ENCODE data around the gene AK1. TPM values are rescaled to one million over a fixed set of nuclear protein-coding genes. Genes with fewer than 3 reads are reported as not detected.
A peak's percentile ranks its signal among the peaks of the same experiment; 100 is the strongest.

AK1 gene
- total and polyA plus RNA-seq, 2 donors (not counting 3 experiments of a cell fraction or from before 2014, with no cell fraction given): 115 to 148 TPM

- peak overlapping the region; percentile 19 for H3K4me2 ChIP-seq (ENCODE audit: insufficient read depth, low read length)
- POLR2A ChIA-PET: interaction anchor here (0.6 to 1.2 kb wide), 3 partner anchors 10 to 36 kb away, joined by 4 to 8 read pairs (median 5); partner anchors contain the start of gene ENG
- H3K4me3 ChIP-seq (replicated peaks in 1 of 3; ENCODE audit: insufficient read depth in 1 of 3, low read depth in 1 of 3, low read length in 3 of 3): no peak overlapping the region
- peak overlapping the region; percentile 83 for H3K9ac ChIP-seq (replicated peaks; ENCODE audit: extremely low read depth, insufficient read depth, low read length)
- dilution Hi-C loops (cut with MboI; ENCODE audit: extremely low pct_ligation_motif_present, low sequenced_read_pairs): no loop called here
- BruUV-seq (replicated peaks): no TSS peak
- H3K27me3 ChIP-seq (ENCODE audit: control insufficient read depth in 2 of 2, insufficient read depth in 2 of 2, low read length in 2 of 2): no peaks in the 10 kb centered on the region
- no peaks in the 10 kb centered on the region for H3K9me1 ChIP-seq (replicated peaks; ENCODE audit: control insufficient read depth, extremely low read depth, insufficient read depth, low read length)
- FAIRE-seq: peak; percentile 100
- intact Hi-C loops (cut with micrococcal nuclease): loop anchor here (1.0 kb wide), 2 partner anchors 9 to 13 kb away; partner anchors contain the start of gene ENG
- no peak overlapping the region for H2AFZ ChIP-seq (ENCODE audit: low read depth, low read length)
- CTCF ChIA-PET: interaction anchor here (0.7 to 2.4 kb wide), 4 partner anchors 9 to 177 kb away, joined by 3 to 13 read pairs (median 5); partner anchors contain the start of gene ENG
- peaks cover 84% of the 10 kb centered on the region for H3K4me1 ChIP-seq (ENCODE audit: control insufficient read depth, extremely low read depth, insufficient read depth, low read length)
- H3K79me2 ChIP-seq (ENCODE audit: control insufficient read depth, insufficient read depth, low read length): peaks cover 91% of the 10 kb centered on the region
- peak; percentile 77 for DNase-seq (ENCODE audit: low read depth, low spot score)
- no peaks in the 10 kb centered on the region for H4K20me1 ChIP-seq (replicated peaks; ENCODE audit: control insufficient read depth, extremely low read depth, insufficient read depth, low read length)
- TF ChIP-seq POLR2A (IDR thresholded peaks at IDR 0.05; ENCODE audit: low read depth, low read length) (peak; percentile 75), CTCF (IDR thresholded peaks at IDR 0.05; ENCODE audit: extremely low read depth in 1 of 2, insufficient read depth in 1 of 2, low read depth in 1 of 2, low read length in 2 of 2) (no peak), POLR2AphosphoS5 (IDR thresholded peaks at IDR 0.05; ENCODE audit: insufficient read depth, low read depth, low read length) (peak; percentile 97), EZH2 (IDR thresholded peaks at IDR 0.05; ENCODE audit: borderline replicate concordance, low read depth, low read length, severe bottlenecking) (no peak), GATA2 (IDR thresholded peaks at IDR 0.05; ENCODE audit: insufficient read depth, insufficient read length, low read depth, low read length) (peak; percentile 60), MYC (IDR thresholded peaks at IDR 0.05; ENCODE audit: low read depth, low read length) (no peak), JUN (IDR thresholded peaks at IDR 0.05; ENCODE audit: borderline replicate concordance, insufficient read depth, insufficient read length, low read depth) (peak; percentile 27), FOS (IDR thresholded peaks at IDR 0.05; ENCODE audit: borderline replicate concordance, insufficient read depth, low read length) (peak; percentile 83)
- TF ChIP-seq, protein P1, sequence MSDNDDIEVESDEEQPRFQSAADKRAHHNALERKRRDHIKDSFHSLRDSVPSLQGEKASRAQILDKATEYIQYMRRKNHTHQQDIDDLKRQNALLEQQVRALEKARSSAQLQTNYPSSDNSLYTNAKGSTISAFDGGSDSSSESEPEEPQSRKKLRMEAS (IDR thresholded peaks at IDR 0.05; ENCODE audit: insufficient read depth, insufficient read length): no peak
- no peaks in the 10 kb centered on the region for H3K9me3 ChIP-seq (replicated peaks; ENCODE audit: control insufficient read depth, insufficient read depth, low read length)
- peaks cover 29 to 31% of the 10 kb centered on the region in 2 experiments for H3K36me3 ChIP-seq (ENCODE audit: control insufficient read depth in 2 of 2, extremely low read depth in 1 of 2, insufficient read depth in 2 of 2, low read length in 2 of 2)
- peak overlapping the region; percentile 97 for H3K27ac ChIP-seq (ENCODE audit: insufficient read depth, low read depth, low read length)
These were observed 32.6 kb downstream of the AK1 start for GRCh38 chr9:127844821-127845359.

All from endothelial cell of umbilical vein (primary cell).